ENCODE measurements around the gene EXOC6B. TPM values are rescaled to one million over a fixed set of nuclear protein-coding genes. Genes with fewer than 3 reads are reported as not detected.

Gene EXOC6B
- total and polyA plus RNA-seq, 2 of the 8 experiments (the other 6 are each of a cell fraction or from before 2014, with no cell fraction given): 13.5 to 33.0 TPM

DNA sequence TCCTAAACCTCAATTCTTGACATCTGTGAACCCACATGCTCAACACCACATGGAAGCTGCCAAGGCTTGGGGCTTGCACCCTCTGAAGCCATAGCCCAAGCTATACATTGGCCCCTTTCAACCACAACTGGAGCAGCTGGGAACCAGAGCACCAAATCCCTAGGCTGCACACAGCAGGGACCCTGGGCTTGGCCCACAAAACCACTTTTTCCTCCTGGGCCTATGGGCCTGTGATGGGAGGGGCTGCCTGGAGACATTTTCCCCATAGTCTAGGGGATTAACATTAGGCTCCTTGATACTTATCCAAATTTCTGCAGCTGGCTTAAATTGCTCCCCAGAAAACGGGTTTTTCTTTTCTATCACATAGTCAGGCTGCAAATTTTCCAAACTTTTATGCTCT lies 40.3 kb downstream of the EXOC6B start:
- WGBS, 2 experiments (ENCODE audit: extremely low coverage in 1 of 2, insufficient coverage in 1 of 2, insufficient read length in 1 of 2, insufficient replicate concordance in 2 of 2, low coverage in 1 of 2, low lambda C conversion rate in 2 of 2, missing lambda C conversion rate in 1 of 2): 73% methylated on average over 1 of the region's 1 CpG; no CpG with 5 or more reads in 1 of the 2 experiments
- Histone ChIP-seq H3K23ac (ENCODE audit: insufficient read length) (no peak overlapping the region), H2BK5ac (ENCODE audit: low read depth, low read length) (no peak overlapping the region), H3K18ac (ENCODE audit: extremely low read depth, low read length) (no peak overlapping the region), H3K79me2 (ENCODE audit: control insufficient read depth in 1 of 2, insufficient read depth in 2 of 2, low read length in 2 of 2) (no peaks in the 10 kb centered on the region), H3K79me1 (ENCODE audit: low read depth, low read length) (no peaks in the 10 kb centered on the region), H3K9me3 (ENCODE audit: insufficient read depth in 2 of 2, low read depth in 1 of 2, low read length in 1 of 2) (no peaks in the 10 kb centered on the region; a peak in 1 of 4 replicates), H3K36me3 (ENCODE audit: control insufficient read depth in 2 of 4, insufficient read depth in 4 of 4, low read length in 3 of 4) (no peaks in the 10 kb centered on the region), H3K4me2 (ENCODE audit: insufficient read depth in 1 of 2, low read depth in 2 of 2, low read length in 2 of 2) (no peak overlapping the region), H4K8ac (ENCODE audit: extremely low read depth, insufficient read depth, low read length) (no peak overlapping the region), H4K91ac (replicated peaks; ENCODE audit: insufficient read length, low read length) (no peak overlapping the region), H3K4me1 (replicated peaks in 1 of 4; ENCODE audit: control insufficient read depth in 3 of 4, insufficient read depth in 4 of 4, low read length in 3 of 4) (no peaks in the 10 kb centered on the region), H2BK12ac (ENCODE audit: low read depth, low read length) (no peak overlapping the region), H3K9ac (replicated peaks in 1 of 4; ENCODE audit: extremely low read depth in 1 of 4, low read depth in 3 of 4, low read length in 3 of 4) (no peak overlapping the region), H2BK15ac (ENCODE audit: low read length) (no peak overlapping the region), H3K4me3 (ENCODE audit: extremely low read depth in 1 of 4, insufficient read depth in 2 of 4, low read depth in 3 of 4, low read length in 4 of 4) (no peak overlapping the region), H3K27me3 (replicated peaks in 1 of 4; ENCODE audit: control insufficient read depth in 3 of 4, extremely low read depth in 1 of 4, insufficient read depth in 3 of 4, low read length in 3 of 4) (no peaks in the 10 kb centered on the region), H3K56ac (replicated peaks; ENCODE audit: insufficient read length, low read depth, low read length) (no peak overlapping the region), H2AFZ (ENCODE audit: low read length) (no peak overlapping the region), H3K27ac (ENCODE audit: low read depth, low read length) (no peak overlapping the region), H3K23me2 (ENCODE audit: low read depth, low read length) (no peaks in the 10 kb centered on the region), H2AK5ac (ENCODE audit: low read depth, low read length) (no peak overlapping the region), H2BK120ac (replicated peaks; ENCODE audit: low read depth, low read length) (no peak overlapping the region), H4K5ac (ENCODE audit: insufficient read length, low read depth, low read length) (no peak overlapping the region), H2BK20ac (ENCODE audit: low read length) (no peak overlapping the region), H4K20me1 (replicated peaks in 1 of 2; ENCODE audit: control insufficient read depth in 1 of 2, insufficient read depth in 2 of 2, low read length in 2 of 2) (no peaks in the 10 kb centered on the region), H3K14ac (ENCODE audit: insufficient read length) (no peak overlapping the region), H3K4ac (replicated peaks; ENCODE audit: insufficient read length, low read depth, low read length) (no peak overlapping the region)
- ChIA-PET POLR2A (ENCODE audit: partially characterized antibody) (no interaction called here), CTCF (ENCODE audit: partially characterized antibody) (interaction anchor here (1.7 kb wide), 1 partner anchor 11 kb away, joined by 3 read pairs; no protein-coding TSS in a partner anchor)
- no peak for DNase-seq (ENCODE audit: low read depth in 1 of 2, low spot score in 2 of 2)
- FAIRE-seq: no peak
- TF ChIP-seq SIX5 (IDR thresholded peaks at IDR 0.05; ENCODE audit: low read depth, low read length): no peak
- no peak for TF ChIP-seq NANOG (IDR thresholded peaks at IDR 0.05; ENCODE audit: insufficient read depth, low read depth, low read length, poor library complexity, severe bottlenecking)
- no peak for TF ChIP-seq SUZ12 (IDR thresholded peaks at IDR 0.05; ENCODE audit: low read length)
- TF ChIP-seq, protein P1, sequence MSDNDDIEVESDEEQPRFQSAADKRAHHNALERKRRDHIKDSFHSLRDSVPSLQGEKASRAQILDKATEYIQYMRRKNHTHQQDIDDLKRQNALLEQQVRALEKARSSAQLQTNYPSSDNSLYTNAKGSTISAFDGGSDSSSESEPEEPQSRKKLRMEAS (IDR thresholded peaks at IDR 0.05): no peak
- TF ChIP-seq POLR2A (IDR thresholded peaks at IDR 0.05; ENCODE audit: control extremely low read depth in 1 of 2, low read depth in 2 of 2, low read length in 2 of 2): no peak
- no peak for TF ChIP-seq TAF1 (IDR thresholded peaks at IDR 0.05; ENCODE audit: low read depth, low read length)
- TF ChIP-seq BACH1 (IDR thresholded peaks at IDR 0.05; ENCODE audit: low read length): no peak
- TF ChIP-seq CTBP2 (IDR thresholded peaks at IDR 0.05; ENCODE audit: borderline replicate concordance, insufficient read depth, insufficient read length, low read length): no peak
- TF ChIP-seq HDAC2 (IDR thresholded peaks at IDR 0.05; ENCODE audit: borderline replicate concordance in 1 of 2, low read depth in 2 of 2, low read length in 2 of 2): no peak
- TF ChIP-seq CREB1 (IDR thresholded peaks at IDR 0.05): no peak
- TF ChIP-seq, protein P2, sequence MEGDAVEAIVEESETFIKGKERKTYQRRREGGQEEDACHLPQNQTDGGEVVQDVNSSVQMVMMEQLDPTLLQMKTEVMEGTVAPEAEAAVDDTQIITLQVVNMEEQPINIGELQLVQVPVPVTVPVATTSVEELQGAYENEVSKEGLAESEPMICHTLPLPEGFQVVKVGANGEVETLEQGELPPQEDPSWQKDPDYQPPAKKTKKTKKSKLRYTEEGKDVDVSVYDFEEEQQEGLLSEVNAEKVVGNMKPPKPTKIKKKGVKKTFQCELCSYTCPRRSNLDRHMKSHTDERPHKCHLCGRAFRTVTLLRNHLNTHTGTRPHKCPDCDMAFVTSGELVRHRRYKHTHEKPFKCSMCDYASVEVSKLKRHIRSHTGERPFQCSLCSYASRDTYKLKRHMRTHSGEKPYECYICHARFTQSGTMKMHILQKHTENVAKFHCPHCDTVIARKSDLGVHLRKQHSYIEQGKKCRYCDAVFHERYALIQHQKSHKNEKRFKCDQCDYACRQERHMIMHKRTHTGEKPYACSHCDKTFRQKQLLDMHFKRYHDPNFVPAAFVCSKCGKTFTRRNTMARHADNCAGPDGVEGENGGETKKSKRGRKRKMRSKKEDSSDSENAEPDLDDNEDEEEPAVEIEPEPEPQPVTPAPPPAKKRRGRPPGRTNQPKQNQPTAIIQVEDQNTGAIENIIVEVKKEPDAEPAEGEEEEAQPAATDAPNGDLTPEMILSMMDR (IDR thresholded peaks at IDR 0.05; ENCODE audit: control extremely low read depth in 1 of 3, insufficient read depth in 1 of 3, low read depth in 1 of 3, low read length in 3 of 3): no peak
- no peak for TF ChIP-seq SIN3A (conservative IDR thresholded peaks at IDR 0.05 in 1 of 2, IDR thresholded peaks at IDR 0.05 in 1 of 2; ENCODE audit: low read depth in 1 of 2, low read length in 2 of 2)
